ENCODE results near the gene SEMA6B. TPM values are rescaled to one million over a fixed set of nuclear protein-coding genes. Genes with fewer than 3 reads are reported as not detected.

The SEMA6B gene
- total and polyA plus RNA-seq, 2 of the 8 experiments (the other 6 are each of a cell fraction or from before 2014, with no cell fraction given), result 31.3 to 54.4 TPM

DNA sequence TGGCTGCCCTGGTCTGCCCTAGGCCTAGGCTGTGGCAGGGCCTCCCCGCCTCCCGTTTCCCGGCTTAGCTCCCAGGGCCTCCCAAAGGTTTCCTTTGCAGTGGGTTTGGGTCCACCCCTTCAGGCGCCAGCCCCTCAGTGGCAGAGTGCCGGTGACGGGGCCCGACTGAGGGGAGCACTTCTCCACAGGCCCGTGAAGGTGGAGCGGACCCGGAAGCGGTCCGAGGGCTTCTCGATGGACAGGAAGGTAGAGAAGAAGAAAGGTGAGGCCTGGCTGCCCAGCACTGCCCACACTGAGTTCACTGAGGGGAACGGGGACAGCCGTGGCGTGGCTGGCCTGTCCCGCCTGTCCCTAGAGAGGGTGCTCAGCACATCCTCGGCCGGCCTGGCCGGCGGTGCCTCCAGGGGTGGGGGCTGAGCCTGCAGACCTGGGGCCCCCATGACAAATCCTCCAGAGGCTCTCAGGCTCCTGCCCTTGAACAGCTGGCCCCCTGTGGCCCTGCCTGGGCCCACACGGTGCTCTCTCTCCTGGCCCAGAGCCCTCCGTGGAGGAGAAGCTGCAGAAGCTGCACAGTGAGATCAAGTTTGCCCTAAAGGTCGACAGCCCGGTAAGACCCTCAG is 61.6 kb downstream of the SEMA6B start (continued):
- TF ChIP-seq, protein P1, sequence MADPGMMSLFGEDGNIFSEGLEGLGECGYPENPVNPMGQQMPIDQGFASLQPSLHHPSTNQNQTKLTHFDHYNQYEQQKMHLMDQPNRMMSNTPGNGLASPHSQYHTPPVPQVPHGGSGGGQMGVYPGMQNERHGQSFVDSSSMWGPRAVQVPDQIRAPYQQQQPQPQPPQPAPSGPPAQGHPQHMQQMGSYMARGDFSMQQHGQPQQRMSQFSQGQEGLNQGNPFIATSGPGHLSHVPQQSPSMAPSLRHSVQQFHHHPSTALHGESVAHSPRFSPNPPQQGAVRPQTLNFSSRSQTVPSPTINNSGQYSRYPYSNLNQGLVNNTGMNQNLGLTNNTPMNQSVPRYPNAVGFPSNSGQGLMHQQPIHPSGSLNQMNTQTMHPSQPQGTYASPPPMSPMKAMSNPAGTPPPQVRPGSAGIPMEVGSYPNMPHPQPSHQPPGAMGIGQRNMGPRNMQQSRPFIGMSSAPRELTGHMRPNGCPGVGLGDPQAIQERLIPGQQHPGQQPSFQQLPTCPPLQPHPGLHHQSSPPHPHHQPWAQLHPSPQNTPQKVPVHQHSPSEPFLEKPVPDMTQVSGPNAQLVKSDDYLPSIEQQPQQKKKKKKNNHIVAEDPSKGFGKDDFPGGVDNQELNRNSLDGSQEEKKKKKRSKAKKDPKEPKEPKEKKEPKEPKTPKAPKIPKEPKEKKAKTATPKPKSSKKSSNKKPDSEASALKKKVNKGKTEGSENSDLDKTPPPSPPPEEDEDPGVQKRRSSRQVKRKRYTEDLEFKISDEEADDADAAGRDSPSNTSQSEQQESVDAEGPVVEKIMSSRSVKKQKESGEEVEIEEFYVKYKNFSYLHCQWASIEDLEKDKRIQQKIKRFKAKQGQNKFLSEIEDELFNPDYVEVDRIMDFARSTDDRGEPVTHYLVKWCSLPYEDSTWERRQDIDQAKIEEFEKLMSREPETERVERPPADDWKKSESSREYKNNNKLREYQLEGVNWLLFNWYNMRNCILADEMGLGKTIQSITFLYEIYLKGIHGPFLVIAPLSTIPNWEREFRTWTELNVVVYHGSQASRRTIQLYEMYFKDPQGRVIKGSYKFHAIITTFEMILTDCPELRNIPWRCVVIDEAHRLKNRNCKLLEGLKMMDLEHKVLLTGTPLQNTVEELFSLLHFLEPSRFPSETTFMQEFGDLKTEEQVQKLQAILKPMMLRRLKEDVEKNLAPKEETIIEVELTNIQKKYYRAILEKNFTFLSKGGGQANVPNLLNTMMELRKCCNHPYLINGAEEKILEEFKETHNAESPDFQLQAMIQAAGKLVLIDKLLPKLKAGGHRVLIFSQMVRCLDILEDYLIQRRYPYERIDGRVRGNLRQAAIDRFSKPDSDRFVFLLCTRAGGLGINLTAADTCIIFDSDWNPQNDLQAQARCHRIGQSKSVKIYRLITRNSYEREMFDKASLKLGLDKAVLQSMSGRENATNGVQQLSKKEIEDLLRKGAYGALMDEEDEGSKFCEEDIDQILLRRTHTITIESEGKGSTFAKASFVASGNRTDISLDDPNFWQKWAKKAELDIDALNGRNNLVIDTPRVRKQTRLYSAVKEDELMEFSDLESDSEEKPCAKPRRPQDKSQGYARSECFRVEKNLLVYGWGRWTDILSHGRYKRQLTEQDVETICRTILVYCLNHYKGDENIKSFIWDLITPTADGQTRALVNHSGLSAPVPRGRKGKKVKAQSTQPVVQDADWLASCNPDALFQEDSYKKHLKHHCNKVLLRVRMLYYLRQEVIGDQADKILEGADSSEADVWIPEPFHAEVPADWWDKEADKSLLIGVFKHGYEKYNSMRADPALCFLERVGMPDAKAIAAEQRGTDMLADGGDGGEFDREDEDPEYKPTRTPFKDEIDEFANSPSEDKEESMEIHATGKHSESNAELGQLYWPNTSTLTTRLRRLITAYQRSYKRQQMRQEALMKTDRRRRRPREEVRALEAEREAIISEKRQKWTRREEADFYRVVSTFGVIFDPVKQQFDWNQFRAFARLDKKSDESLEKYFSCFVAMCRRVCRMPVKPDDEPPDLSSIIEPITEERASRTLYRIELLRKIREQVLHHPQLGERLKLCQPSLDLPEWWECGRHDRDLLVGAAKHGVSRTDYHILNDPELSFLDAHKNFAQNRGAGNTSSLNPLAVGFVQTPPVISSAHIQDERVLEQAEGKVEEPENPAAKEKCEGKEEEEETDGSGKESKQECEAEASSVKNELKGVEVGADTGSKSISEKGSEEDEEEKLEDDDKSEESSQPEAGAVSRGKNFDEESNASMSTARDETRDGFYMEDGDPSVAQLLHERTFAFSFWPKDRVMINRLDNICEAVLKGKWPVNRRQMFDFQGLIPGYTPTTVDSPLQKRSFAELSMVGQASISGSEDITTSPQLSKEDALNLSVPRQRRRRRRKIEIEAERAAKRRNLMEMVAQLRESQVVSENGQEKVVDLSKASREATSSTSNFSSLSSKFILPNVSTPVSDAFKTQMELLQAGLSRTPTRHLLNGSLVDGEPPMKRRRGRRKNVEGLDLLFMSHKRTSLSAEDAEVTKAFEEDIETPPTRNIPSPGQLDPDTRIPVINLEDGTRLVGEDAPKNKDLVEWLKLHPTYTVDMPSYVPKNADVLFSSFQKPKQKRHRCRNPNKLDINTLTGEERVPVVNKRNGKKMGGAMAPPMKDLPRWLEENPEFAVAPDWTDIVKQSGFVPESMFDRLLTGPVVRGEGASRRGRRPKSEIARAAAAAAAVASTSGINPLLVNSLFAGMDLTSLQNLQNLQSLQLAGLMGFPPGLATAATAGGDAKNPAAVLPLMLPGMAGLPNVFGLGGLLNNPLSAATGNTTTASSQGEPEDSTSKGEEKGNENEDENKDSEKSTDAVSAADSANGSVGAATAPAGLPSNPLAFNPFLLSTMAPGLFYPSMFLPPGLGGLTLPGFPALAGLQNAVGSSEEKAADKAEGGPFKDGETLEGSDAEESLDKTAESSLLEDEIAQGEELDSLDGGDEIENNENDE (IDR thresholded peaks at IDR 0.05; ENCODE audit: insufficient replicate concordance, low read length), result no peak
- no peak for TF ChIP-seq RXRA (IDR thresholded peaks at IDR 0.05; ENCODE audit: insufficient read depth, low read depth, low read length)
- no peak for TF ChIP-seq HDAC6 (IDR thresholded peaks at IDR 0.05; ENCODE audit: low read depth, low read length)
- TF ChIP-seq JUN (IDR thresholded peaks at IDR 0.05; ENCODE audit: low read depth, low read length), result no peak
- TF ChIP-seq MAFK (IDR thresholded peaks at IDR 0.05; ENCODE audit: low read depth, low read length), result no peak
- no peak for TF ChIP-seq SAP30 (IDR thresholded peaks at IDR 0.05; ENCODE audit: insufficient read depth, insufficient replicate concordance, low read length)
- TF ChIP-seq NANOG (IDR thresholded peaks at IDR 0.05; ENCODE audit: insufficient read depth, low read depth, low read length, poor library complexity, severe bottlenecking), result no peak
- TF ChIP-seq, protein P2, sequence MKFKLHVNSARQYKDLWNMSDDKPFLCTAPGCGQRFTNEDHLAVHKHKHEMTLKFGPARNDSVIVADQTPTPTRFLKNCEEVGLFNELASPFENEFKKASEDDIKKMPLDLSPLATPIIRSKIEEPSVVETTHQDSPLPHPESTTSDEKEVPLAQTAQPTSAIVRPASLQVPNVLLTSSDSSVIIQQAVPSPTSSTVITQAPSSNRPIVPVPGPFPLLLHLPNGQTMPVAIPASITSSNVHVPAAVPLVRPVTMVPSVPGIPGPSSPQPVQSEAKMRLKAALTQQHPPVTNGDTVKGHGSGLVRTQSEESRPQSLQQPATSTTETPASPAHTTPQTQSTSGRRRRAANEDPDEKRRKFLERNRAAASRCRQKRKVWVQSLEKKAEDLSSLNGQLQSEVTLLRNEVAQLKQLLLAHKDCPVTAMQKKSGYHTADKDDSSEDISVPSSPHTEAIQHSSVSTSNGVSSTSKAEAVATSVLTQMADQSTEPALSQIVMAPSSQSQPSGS (IDR thresholded peaks at IDR 0.05; ENCODE audit: low read length), result no peak

Data from H1 (cell line).